HEK293T (cell line): ENCODE data around the gene SFI1.

ENCODE experiments used
- CTCF ChIA-PET: fragments of 350-600 bp; formaldehyde crosslinking; extraction: SDS; loops from one replicate; lab custom pipeline; 2021; ENCODE audit warnings: antibody characterized with exemption, inconsistent platforms; lab: Yijun Ruan, JAX
- POLR2A ChIA-PET: fragments of 350-600 bp; formaldehyde crosslinking; extraction: SDS; loops from one replicate; lab custom pipeline; 2020; ENCODE audit warnings: antibody characterized with exemption, inconsistent platforms; lab: Yijun Ruan, JAX
- DNase-seq: peaks from one replicate; pipeline ENCODE4 v3.0.0; 2012; ENCODE audit warnings: mixed read lengths; ENCODE audit errors: extremely low spot score
- ARNT ChIP-seq: fragments of 450-650 bp; IDR thresholded peaks from 2 replicates; pipeline ENCODE4 v1.6.1; 2017; ENCODE audit warnings: mild to moderate bottlenecking
- BHLHE40 ChIP-seq: fragments of 450-650 bp; IDR thresholded peaks from 2 replicates; pipeline ENCODE4 v1.6.1; 2016; ENCODE audit warnings: mild to moderate bottlenecking, moderate library complexity, borderline replicate concordance
- CTBP1 ChIP-seq: fragments of 450-650 bp; IDR thresholded peaks from 2 replicates; pipeline ENCODE4 v1.6.1; 2016; ENCODE audit warnings: borderline replicate concordance
- ELF4 ChIP-seq: fragments of 450-650 bp; IDR thresholded peaks from 2 replicates; pipeline ENCODE4 v1.6.1; 2017; ENCODE audit warnings: antibody characterized with exemption
- FOXA1 ChIP-seq: fragments of 450-650 bp; IDR thresholded peaks from 2 replicates; pipeline ENCODE4 v1.6.1; 2016; ENCODE audit warnings: mild to moderate bottlenecking
- FOXK2 ChIP-seq: fragments of 450-650 bp; IDR thresholded peaks from 2 replicates; pipeline ENCODE4 v1.6.1; 2016; ENCODE audit warnings: mild to moderate bottlenecking
- FOXM1 ChIP-seq: fragments of 450-650 bp; IDR thresholded peaks from 2 replicates; pipeline ENCODE4 v1.6.1; 2017; ENCODE audit warnings: mild to moderate bottlenecking, borderline replicate concordance
- HDGF ChIP-seq: fragments of 450-650 bp; IDR thresholded peaks from 2 replicates; pipeline ENCODE4 v1.6.1; 2017; ENCODE audit warnings: antibody characterized with exemption, borderline replicate concordance
- L3MBTL2 ChIP-seq: fragments of 450-650 bp; conservative IDR thresholded peaks from 2 replicates; pipeline ENCODE4 v1.6.1; 2016; ENCODE audit warnings: mild to moderate bottlenecking
- LEF1 ChIP-seq: fragments of 450-650 bp; IDR thresholded peaks from 2 replicates; pipeline ENCODE4 v1.6.1; 2017; ENCODE audit warnings: mild to moderate bottlenecking, borderline replicate concordance
- NFRKB ChIP-seq: fragments of 450-650 bp; IDR thresholded peaks from 2 replicates; pipeline ENCODE4 v1.6.1; 2016; ENCODE audit warnings: mild to moderate bottlenecking, moderate library complexity
- SP1 ChIP-seq: fragments of 450-650 bp; IDR thresholded peaks from 2 replicates; pipeline ENCODE4 v1.6.1; 2017
- SUZ12 ChIP-seq: fragments of 450-650 bp; IDR thresholded peaks from 2 replicates; pipeline ENCODE4 v1.6.1; 2016; ENCODE audit warnings: mild to moderate bottlenecking
- TARDBP ChIP-seq: fragments of 450-650 bp; IDR thresholded peaks from 2 replicates; pipeline ENCODE4 v1.6.1; 2016
- ZNF384 ChIP-seq: fragments of 450-650 bp; IDR thresholded peaks from 2 replicates; pipeline ENCODE4 v1.6.1; 2016
- TF ChIP-seq, protein P1 (sequence below): fragments of 450-650 bp; IDR thresholded peaks from 2 replicates; pipeline ENCODE4 v1.6.1; 2016

Gene SFI1

GRCh38 chr22:31616315-31616980 lies 120.1 kb downstream of the SFI1 start:
- no peak for TF ChIP-seq ARNT
- no peak for TF ChIP-seq TARDBP
- TF ChIP-seq FOXA1 = no peak
- TF ChIP-seq, protein P1, sequence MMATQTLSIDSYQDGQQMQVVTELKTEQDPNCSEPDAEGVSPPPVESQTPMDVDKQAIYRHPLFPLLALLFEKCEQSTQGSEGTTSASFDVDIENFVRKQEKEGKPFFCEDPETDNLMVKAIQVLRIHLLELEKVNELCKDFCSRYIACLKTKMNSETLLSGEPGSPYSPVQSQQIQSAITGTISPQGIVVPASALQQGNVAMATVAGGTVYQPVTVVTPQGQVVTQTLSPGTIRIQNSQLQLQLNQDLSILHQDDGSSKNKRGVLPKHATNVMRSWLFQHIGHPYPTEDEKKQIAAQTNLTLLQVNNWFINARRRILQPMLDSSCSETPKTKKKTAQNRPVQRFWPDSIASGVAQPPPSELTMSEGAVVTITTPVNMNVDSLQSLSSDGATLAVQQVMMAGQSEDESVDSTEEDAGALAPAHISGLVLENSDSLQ = no peak
- ChIA-PET POLR2A (no interaction called here), CTCF (no interaction called here)
- no peak for DNase-seq

- ChIA-PET CTCF (interaction anchor here (0.6 kb wide), 2 partner anchors 90 to 238 kb away, joined by 3 read pairs; no protein-coding TSS in a partner anchor), POLR2A (interaction anchor here (1.1 kb wide), 1 partner anchor 13 kb away, joined by 4 read pairs; no protein-coding TSS in a partner anchor)
- DNase-seq = no peak
- no peak for TF ChIP-seq ELF4
- TF ChIP-seq TARDBP = no peak
- no peak for TF ChIP-seq LEF1
- TF ChIP-seq ZNF384 = no peak
- TF ChIP-seq FOXK2 = no peak
- TF ChIP-seq BHLHE40 = no peak
- TF ChIP-seq FOXM1 = no peak
- TF ChIP-seq CTBP1 = no peak
- TF ChIP-seq, protein P1 = no peak
These were observed 121.7 kb downstream of the SFI1 start for GRCh38 chr22:31618057-31618456.

DNA sequence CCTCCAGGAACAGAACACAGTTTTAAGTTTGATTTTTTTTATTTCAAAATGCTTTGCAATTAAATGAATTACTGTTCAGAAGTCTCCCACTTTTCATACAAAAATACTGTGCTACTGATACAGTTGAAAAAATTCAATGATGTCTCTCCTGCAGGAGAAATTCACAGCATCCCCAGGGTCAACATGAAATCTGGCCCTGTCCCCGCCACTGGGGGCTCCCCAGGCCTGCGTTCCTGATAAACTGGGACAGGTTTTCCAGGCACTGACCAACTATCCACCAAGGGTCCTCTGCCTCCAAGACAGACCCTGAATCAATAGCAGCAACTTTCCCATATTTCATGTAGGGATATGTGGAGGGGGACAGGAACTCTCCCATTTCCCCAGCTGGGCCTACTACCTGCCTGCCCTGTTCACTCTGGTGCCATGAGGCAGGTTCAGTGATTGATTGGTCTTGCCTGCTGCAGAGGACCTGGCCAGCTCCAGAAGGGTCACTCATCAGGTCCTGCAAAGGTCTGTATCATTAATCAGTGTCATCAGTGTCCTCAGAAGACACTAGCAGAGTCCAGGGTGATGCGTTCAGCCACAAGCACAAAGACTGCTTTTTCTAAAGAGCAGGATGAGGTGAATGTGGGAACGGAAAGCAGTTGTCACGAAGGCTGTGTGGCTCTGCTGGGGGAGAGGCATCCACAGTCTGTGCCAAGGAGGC lies 122.3 kb downstream of the SFI1 start:
- DNase-seq = no peak
- ChIA-PET CTCF (no interaction called here), POLR2A (interaction anchor here (1.1 kb wide), 1 partner anchor 12 kb away, joined by 4 read pairs; no protein-coding TSS in a partner anchor)
- TF ChIP-seq FOXM1 (no peak), SUZ12 (no peak), ELF4 (no peak), ZNF384 (no peak), SP1 (no peak), FOXK2 (no peak), ARNT (no peak), L3MBTL2 (no peak), HDGF (no peak), NFRKB (no peak), LEF1 (no peak), TARDBP (no peak), CTBP1 (no peak), FOXA1 (no peak), BHLHE40 (no peak)
- TF ChIP-seq, protein P1 = no peak

DNA sequence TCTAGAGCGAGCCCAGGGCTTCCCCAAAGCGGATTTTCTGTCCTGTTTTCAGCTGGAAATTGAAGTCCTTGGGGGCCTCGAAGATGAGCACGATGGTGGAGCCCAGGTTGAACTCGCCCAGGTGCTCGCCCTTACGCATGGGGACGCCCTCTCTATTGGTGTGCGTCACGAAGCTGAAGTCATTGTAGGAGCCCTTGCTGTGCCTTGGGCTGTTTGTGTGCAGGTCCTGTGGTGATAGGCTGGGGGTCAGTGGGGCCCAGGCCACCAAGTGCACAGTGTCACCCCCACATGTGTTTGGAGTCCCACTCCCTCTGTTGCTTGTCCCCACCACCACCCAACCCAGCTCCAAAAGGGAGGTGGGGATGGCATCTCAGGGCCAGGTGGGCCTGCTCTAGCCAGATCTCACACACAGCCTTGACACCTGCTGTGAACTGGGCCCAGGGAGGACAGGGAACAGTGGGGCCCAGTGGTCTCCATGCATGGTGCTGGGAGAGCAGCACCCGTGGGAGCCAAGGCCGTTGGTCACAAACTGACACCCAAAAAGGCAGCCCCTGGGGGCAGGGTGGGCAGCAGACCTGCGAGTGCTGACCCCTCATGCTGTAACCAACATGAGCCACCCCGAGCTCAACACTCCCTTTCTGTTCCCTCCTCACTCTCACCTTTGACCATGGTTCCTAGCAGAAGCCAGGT lies 123.4 kb downstream of the SFI1 start:
- no peak for DNase-seq
- ChIA-PET POLR2A (no interaction called here), CTCF (no interaction called here)
- TF ChIP-seq SP1 (no peak), BHLHE40 (no peak), FOXM1 (no peak), ELF4 (no peak), FOXA1 (no peak), HDGF (no peak), ARNT (no peak)

- DNase-seq = no peak
- ChIA-PET POLR2A (interaction anchor here (1.2 kb wide), 1 partner anchor 9 kb away, joined by 5 read pairs; no protein-coding TSS in a partner anchor), CTCF (no interaction called here)
- no peak for TF ChIP-seq ZNF384
- TF ChIP-seq FOXM1 = no peak
- TF ChIP-seq SP1 = no peak
- TF ChIP-seq FOXA1 = no peak
- TF ChIP-seq CTBP1 = no peak
- no peak for TF ChIP-seq TARDBP
- TF ChIP-seq LEF1 = no peak
- no peak for TF ChIP-seq ELF4
- TF ChIP-seq HDGF = no peak
- no peak for TF ChIP-seq ARNT
- TF ChIP-seq BHLHE40 = no peak
- TF ChIP-seq L3MBTL2 = no peak
- TF ChIP-seq FOXK2 = no peak
- TF ChIP-seq, protein P1 = no peak
- TF ChIP-seq NFRKB = no peak
- no peak for TF ChIP-seq SUZ12
These were observed 124.6 kb downstream of the SFI1 start for GRCh38 chr22:31620756-31621480.
